ENCODE results near the gene MAP3K2. TPM values are rescaled to one million over a fixed set of nuclear protein-coding genes. Genes with fewer than 3 reads are reported as not detected.
A peak's percentile ranks its signal among the peaks of the same experiment; 100 is the strongest.

Gene MAP3K2
- total RNA-seq, 2 experiments from 2014 or later, result 65.2 to 69.0 TPM

DNA sequence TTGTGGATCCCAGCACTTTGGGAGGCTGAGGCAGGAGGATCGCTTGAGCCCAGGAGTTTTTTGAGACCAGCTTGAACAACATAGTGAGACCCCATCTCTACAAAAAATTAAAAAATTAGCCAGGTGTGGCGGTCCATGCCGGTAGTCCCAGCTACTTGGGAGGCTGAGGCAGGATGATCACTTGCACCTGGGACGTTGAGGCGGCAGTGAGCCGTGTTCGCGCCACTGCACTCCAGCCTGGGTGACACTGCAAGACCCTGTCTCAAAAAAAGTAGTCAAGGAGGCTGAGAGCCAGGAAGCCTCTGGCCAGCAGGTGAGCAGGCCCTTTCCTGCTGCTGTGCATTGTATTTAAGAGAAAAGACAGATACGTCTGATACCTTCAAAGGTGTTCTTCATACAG lies 19.3 kb upstream of the MAP3K2 start:
- ATAC-seq (ENCODE audit: low read depth) (no peak), DNase-seq (no peak)
- peak overlapping the region; percentile 44 for H3K4me3 Mint-ChIP-seq
- H3K27ac Mint-ChIP-seq, result no peak overlapping the region
- no peaks in the 10 kb centered on the region for H3K36me3 Mint-ChIP-seq
- no peaks in the 10 kb centered on the region for H3K9me3 Mint-ChIP-seq
- H3K27me3 Mint-ChIP-seq, result no peaks in the 10 kb centered on the region
- POLR2A ChIA-PET, result no interaction called here
- H3K4me1 Mint-ChIP-seq, result peaks cover 7% of the 10 kb centered on the region

DNA sequence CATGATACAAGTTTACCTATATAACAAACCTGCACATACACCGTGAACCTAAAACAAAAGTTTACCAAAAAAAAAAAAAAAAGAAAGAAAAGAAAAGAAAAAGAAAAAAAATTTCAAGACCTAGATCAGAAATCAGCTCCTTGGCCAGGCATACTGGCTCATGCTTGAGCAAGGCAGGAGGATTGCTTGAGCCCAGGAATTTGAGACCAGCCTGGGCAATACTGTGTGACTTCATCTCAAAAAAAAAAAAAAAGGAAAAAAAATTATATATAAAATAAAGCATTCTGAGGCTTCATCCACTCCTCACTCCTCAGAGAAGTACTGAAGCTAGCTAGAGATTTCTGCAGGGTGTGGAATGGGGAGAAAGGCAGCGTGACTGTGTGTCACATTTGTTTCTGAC lies 18.7 kb upstream of the MAP3K2 start:
- no peaks in the 10 kb centered on the region for H3K27me3 Mint-ChIP-seq
- H3K36me3 Mint-ChIP-seq, result no peaks in the 10 kb centered on the region
- H3K4me1 Mint-ChIP-seq, result peaks cover 7% of the 10 kb centered on the region
- no peak overlapping the region for H3K27ac Mint-ChIP-seq
- H3K4me3 Mint-ChIP-seq, result no peak overlapping the region
- ATAC-seq (ENCODE audit: low read depth) (no peak), DNase-seq (no peak)
- H3K9me3 Mint-ChIP-seq, result no peaks in the 10 kb centered on the region
- POLR2A ChIA-PET, result interaction anchor here (0.6 kb wide), 1 partner anchor 18 kb away, joined by 3 read pairs; no protein-coding TSS in a partner anchor

DNA sequence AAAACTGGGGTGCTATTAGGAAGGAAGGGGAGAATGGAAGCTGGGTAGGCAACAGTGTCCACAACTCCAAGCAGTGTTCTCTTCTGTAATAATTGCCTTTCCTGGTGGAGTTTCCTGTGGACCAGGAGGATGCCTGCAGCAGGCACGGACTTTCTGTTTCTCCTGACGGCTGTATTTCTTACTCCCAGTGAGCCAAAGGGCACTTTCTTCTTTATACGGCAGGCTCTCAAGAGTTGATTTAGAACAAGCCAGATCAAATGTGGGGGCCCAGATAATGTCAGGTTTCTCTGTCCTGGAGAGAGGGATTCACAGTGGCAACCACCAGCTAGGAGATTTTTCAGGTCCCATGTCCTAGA lies 17.5 kb upstream of the MAP3K2 start:
- Mint-ChIP-seq H3K4me1 (peaks cover 2% of the 10 kb centered on the region), H3K27ac (no peak overlapping the region), H3K27me3 (no peaks in the 10 kb centered on the region), H3K4me3 (no peak overlapping the region), H3K36me3 (no peaks in the 10 kb centered on the region), H3K9me3 (no peaks in the 10 kb centered on the region)
- DNase-seq (no peak), ATAC-seq (ENCODE audit: low read depth) (no peak)
- POLR2A ChIA-PET, result no interaction called here

DNA sequence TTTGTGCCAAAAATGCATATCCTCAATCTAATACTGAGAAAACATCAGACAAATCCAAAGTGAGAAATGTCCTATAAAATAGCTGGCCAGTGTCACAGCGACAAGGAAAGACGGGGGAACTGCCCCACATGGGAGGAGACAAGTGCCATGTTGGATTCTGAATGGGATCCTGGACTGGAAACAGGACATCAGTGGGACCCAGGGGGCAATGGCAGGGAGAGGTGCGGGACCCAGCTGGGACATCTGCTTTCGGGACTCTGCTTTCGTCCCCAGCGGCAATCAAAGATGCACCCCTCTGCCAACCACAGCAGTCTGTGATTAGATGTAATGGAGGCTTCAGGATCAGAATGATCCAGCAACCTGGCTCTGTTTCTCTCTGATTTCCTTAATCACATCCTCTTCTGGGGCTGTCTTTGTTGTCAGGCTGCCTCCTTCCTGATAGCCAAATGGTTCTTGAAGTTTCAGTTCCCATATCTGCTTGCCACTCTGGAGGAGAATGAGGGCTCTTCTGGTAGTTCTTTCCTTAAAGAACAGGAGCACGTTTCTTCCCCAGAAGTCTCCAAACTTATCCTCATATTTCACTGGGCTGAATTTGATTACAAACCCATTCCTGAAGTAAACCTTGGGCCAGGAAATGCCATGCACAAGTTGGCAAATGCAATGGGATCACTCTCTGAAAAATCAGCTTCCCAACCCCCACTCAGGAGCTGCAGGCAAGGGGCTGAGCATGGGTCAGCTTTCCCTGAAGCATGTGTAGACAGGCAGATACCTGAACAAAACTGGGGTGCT lies 16.9 kb upstream of the MAP3K2 start:
- Mint-ChIP-seq H3K27ac (no peak overlapping the region), H3K4me1 (no peaks in the 10 kb centered on the region), H3K27me3 (no peaks in the 10 kb centered on the region), H3K4me3 (no peak overlapping the region), H3K9me3 (no peaks in the 10 kb centered on the region), H3K36me3 (no peaks in the 10 kb centered on the region)
- DNase-seq (no peak), ATAC-seq (ENCODE audit: low read depth) (no peak)
- POLR2A ChIA-PET, result no interaction called here

DNA sequence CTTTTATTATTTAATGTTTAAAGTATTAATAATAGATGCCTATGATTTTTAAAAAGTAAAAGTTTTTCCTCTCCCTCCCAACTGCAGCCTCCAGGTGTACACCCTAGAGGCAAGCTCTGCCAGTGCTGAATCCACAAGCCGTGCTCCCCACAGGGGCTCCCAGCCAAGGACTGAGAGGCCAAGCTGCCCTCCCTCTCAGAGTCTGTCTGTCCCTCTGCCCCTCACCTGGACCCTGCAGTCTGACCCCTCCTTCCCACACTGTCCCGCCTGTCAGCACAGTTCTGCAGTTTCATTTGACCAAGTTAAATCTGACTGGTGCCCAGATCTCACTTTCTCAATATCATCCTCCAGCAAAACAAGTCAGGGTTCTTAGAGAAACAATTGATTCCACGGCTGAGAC lies 15.7 kb upstream of the MAP3K2 start:
- no peaks in the 10 kb centered on the region for H3K9me3 Mint-ChIP-seq
- H3K27ac Mint-ChIP-seq, result no peak overlapping the region
- DNase-seq (no peak), ATAC-seq (ENCODE audit: low read depth) (no peak)
- no peaks in the 10 kb centered on the region for H3K27me3 Mint-ChIP-seq
- peaks cover under 1% of the 10 kb centered on the region for H3K4me1 Mint-ChIP-seq
- no peaks in the 10 kb centered on the region for H3K36me3 Mint-ChIP-seq
- no peak overlapping the region for H3K4me3 Mint-ChIP-seq
- POLR2A ChIA-PET, result no interaction called here

DNA sequence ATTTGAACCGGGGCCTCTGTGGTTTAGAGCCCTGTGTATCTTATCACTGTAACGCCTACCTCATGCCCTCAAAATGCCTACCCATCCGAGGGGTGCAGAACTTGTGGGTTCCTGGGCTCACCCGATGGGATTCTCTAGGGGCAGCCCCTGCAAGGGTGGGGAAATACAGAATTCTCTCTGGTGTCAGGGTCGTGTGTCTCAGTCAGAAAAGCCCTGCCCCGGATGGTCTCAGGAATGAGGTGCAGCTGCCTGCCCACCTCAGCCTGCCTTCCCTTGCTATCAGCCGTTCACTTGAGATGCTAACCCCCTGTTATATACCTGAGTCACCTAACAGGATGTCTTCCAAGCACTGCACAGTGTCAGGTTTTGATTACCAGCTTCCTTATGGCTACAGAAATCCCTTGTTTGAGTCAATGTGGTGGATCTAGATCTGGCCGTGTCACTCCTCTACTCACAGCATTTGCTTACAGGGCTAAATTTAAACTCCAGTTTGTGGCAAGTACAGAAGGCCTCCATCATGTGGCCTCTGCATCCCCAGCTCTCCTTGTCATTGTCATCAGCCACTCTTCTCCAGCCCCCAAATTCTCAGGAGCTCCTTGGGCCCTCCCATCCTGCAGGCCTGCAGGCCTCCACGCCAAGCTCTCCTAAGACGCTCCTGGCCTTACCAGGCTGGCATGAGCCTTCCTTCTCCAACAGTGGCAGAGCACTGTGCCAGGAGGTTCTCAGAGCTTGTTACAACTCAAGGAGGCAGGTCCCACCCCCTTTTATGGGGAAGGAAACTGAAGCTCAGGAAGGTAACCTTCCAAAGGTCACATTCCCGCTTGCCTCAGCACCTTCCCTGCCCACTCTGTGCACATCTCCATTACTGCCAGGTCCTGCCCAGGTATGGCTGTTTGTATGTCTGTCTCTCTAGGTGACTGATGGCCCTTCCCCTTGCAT lies 14.3 kb upstream of the MAP3K2 start:
- DNase-seq (no peak), ATAC-seq (ENCODE audit: low read depth) (no peak)
- Mint-ChIP-seq H3K4me3 (no peak overlapping the region), H3K27ac (no peak overlapping the region), H3K36me3 (no peaks in the 10 kb centered on the region), H3K4me1 (peaks cover 11% of the 10 kb centered on the region), H3K9me3 (no peaks in the 10 kb centered on the region), H3K27me3 (no peaks in the 10 kb centered on the region)
- POLR2A ChIA-PET, result no interaction called here

DNA sequence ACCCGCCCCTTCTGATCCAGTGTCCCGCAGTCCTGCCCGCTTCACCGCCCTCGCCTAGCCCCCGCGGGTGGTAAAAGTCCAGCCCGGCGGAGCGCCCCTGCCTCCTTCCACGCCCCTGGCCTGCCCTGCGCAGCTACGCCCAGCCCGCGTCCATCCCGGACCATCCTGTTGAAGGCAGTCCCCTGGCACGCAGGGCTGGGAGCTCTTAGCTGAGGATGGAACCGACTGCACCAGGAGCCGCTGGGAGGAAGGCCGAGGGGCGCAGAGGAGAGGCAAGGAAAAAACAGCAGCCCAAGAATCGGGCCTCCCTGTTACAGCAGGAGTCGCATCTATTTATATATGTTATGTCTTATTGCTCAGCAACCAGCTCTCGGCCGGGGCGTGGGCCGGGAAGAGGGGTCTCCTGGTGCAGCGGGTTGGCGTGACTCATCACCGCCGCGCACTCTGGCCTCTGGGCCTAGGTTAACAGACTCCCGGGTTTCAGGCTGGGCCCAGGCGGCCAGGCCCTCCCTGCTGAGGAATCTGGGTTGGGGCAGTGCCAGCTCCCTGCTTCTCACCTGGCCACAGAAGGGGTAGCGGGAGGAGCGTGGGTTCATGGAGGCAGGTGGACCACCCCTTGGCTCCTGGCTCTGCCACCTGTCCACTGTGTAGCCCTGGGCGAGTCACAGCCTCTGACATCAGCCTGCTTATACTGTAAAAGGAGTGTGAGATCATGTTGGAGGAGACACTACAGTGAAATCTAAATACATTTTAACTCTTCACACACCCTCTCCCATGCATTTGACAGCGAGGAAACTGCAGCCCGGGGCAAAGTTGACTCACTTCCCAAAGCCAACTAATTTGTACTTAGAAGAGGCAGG lies 13.4 kb upstream of the MAP3K2 start:
- Mint-ChIP-seq H3K27me3 (no peaks in the 10 kb centered on the region), H3K4me1 (peaks cover 11% of the 10 kb centered on the region), H3K9me3 (no peaks in the 10 kb centered on the region), H3K27ac (no peak overlapping the region), H3K4me3 (no peak overlapping the region), H3K36me3 (no peaks in the 10 kb centered on the region)
- no peak for DNase-seq
- no peak for ATAC-seq (ENCODE audit: low read depth)
- POLR2A ChIA-PET, result no interaction called here

DNA sequence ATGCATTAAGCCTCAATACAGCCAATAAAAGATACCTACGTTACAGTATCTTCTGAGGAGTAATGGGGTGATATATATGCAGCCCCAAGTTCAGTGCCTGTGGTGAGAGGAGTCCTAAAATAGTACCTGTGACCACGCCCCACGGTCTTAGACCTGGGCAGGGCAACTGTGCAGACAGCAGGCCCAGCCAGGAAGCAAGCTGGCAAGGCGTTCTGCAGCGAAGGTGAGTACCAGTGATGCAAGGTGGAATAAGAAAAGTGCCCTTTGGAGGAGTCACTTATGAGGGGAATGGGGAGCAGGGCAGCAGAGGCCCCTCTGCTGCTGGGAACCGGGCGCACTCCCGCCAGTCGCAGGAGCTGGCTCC lies 12.7 kb upstream of the MAP3K2 start:
- POLR2A ChIA-PET, result no interaction called here

DNA sequence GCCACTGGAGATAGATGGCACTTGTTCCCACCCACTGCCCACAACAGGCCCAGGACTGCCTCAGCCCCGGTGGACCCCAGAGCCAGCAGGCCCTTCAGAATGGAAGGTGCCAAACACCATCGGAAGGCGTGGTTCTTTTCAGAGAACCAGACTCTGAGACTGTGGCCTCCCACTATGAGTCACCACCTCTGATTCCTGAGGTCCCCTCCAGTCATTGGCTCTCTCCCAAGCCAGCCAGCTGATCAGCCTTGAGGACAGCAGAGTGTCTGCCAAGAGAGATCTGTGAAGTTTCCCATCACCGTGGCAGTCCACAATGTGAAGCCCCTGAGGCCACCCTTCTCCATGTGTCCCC lies 10.4 kb upstream of the MAP3K2 start:
- H3K9me3 Mint-ChIP-seq, result peaks cover 3% of the 10 kb centered on the region
- H3K4me1 Mint-ChIP-seq, result peaks cover 12% of the 10 kb centered on the region
- H3K4me3 Mint-ChIP-seq, result no peak overlapping the region
- DNase-seq, result no peak
- H3K27ac Mint-ChIP-seq, result no peak overlapping the region
- ATAC-seq (ENCODE audit: low read depth), result peak; percentile 93
- peaks cover 3% of the 10 kb centered on the region for H3K36me3 Mint-ChIP-seq
- POLR2A ChIA-PET, result interaction anchor here (0.7 kb wide), 2 partner anchors 10 to 66 kb away, joined by 3 to 8 read pairs; no protein-coding TSS in a partner anchor
- no peaks in the 10 kb centered on the region for H3K27me3 Mint-ChIP-seq

More for the DNA sequence above, 12.7 kb upstream of the MAP3K2 start:
- DNase-seq, result no peak
- no peak overlapping the region for H3K4me3 Mint-ChIP-seq
- peaks cover 11% of the 10 kb centered on the region for H3K4me1 Mint-ChIP-seq
- H3K9me3 Mint-ChIP-seq, result no peaks in the 10 kb centered on the region
- H3K36me3 Mint-ChIP-seq, result no peaks in the 10 kb centered on the region
- H3K27me3 Mint-ChIP-seq, result no peaks in the 10 kb centered on the region
- ATAC-seq (ENCODE audit: low read depth), result no peak
- H3K27ac Mint-ChIP-seq, result no peak overlapping the region

DNA sequence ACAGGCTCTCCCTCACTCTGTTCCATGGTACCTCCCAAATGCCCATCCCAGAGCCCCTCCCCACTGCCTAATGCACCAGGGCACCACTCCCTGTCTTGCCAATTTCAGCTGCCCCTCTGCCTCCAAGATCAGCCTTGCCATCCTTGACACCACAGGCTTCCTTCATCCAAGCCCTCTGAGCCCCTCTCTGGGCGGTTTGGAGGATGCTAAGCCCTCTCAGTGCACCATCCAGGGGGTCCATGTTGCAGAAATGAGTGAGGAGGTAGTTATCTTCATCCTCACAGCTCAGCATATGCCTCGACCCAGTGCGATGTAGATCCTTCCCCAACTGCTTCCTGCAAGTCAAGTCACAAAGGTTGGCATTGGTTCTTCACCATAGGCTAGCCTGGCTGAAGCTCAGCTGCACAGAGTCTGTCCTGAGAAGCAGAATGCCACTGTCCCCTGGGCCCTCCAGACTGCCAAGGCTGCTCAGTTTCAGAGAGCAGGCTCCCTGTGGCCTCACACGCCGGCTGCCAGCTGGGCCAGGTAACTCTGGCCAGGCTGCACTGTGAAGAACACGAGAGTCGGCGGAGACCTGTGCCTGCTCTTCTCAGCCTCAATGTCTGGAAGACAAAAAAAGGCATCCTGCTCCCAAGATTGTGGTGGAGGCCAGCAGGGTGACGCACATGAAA lies 9.9 kb upstream of the MAP3K2 start:
- H3K4me1 Mint-ChIP-seq, result peaks cover 17% of the 10 kb centered on the region
- peaks cover 4% of the 10 kb centered on the region for H3K9me3 Mint-ChIP-seq
- H3K27me3 Mint-ChIP-seq, result no peaks in the 10 kb centered on the region
- no peak for DNase-seq
- peak overlapping the region; percentile 14 for H3K27ac Mint-ChIP-seq
- POLR2A ChIA-PET, result interaction anchor here (0.7 kb wide), 2 partner anchors 11 to 65 kb away, joined by 3 to 8 read pairs; no protein-coding TSS in a partner anchor
- no peak for ATAC-seq (ENCODE audit: low read depth)
- peaks cover 3% of the 10 kb centered on the region for H3K36me3 Mint-ChIP-seq
- no peak overlapping the region for H3K4me3 Mint-ChIP-seq

DNA sequence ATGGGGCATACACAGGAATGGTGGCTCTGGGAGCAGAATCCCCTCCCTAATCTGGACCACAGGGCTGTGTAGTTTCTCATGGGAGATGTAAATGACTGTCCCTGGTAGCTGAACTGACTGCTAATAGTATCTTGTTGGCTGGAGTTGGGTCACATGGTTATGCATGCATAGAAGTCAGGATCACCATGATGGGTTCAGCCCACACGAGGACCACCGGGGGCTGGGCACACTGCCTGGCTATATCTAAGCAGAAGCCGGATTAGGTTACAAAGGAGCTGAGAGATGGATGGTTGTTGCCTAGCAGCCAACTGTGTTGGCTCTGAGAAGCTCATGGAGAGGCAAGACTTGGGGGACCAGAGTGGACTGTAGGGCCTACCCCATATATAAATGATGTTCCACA lies 6.7 kb upstream of the MAP3K2 start:
- Mint-ChIP-seq H3K27ac (no peak overlapping the region), H3K36me3 (peaks cover 7% of the 10 kb centered on the region), H3K27me3 (no peaks in the 10 kb centered on the region), H3K9me3 (peaks cover 4% of the 10 kb centered on the region), H3K4me1 (peaks cover 28% of the 10 kb centered on the region), H3K4me3 (no peak overlapping the region)
- DNase-seq (no peak), ATAC-seq (ENCODE audit: low read depth) (no peak)
- POLR2A ChIA-PET, result no interaction called here

DNA sequence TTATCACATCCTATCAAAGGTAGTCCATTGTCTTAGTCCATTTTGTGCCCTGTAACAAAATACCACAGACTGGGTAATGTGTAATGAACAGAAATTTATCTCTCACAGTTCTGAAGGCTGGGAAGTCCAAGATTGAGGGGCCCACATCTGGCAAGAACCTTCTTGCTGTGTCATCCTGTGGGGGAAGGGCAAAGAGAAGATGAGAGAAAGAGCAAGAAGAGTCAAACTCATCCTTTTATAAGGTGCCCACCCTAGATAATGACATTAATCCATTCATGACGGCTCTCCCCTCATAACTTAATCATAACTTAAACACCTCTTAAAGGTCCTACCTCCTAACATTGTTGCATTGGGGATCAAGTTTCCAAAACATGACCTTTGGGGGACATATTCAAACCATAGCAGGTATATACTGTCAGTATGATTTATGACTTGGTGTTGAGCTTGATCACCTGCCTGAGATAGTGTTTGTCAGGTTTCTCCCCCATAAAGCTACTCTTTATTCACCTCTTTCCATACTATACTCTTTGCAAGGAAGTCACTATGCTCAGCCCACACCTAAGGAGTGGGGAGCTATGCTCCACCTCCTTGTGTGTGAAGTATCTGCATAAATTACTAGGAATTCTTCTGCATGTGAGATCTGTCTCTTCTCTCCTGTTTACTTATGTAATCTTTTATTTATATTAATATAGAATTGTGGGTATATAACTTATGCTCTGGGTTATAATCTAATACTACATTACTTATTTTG lies 5.2 kb upstream of the MAP3K2 start:
- H3K4me1 Mint-ChIP-seq, result peaks cover 36% of the 10 kb centered on the region
- ATAC-seq (ENCODE audit: low read depth) (no peak), DNase-seq (no peak)
- peaks cover 4% of the 10 kb centered on the region for H3K9me3 Mint-ChIP-seq
- H3K27me3 Mint-ChIP-seq, result no peaks in the 10 kb centered on the region
- H3K4me3 Mint-ChIP-seq, result no peak overlapping the region
- POLR2A ChIA-PET, result no interaction called here
- H3K36me3 Mint-ChIP-seq, result peaks cover 7% of the 10 kb centered on the region
- H3K27ac Mint-ChIP-seq, result no peak overlapping the region
